ENCODE data around the gene SLC25A51.

- TF ChIP-seq TCF7L2 (IDR thresholded peaks at IDR 0.05; ENCODE audit: borderline replicate concordance, low read depth, low read length) (no peak), ZNF214 (tag by site-specific recombination; IDR thresholded peaks at IDR 0.05; ENCODE audit: borderline replicate concordance) (no peak), TRIM28 (IDR thresholded peaks at IDR 0.05; ENCODE audit: borderline replicate concordance, low read length) (no peak), ZNF394 (tag by site-specific recombination; IDR thresholded peaks at IDR 0.05; ENCODE audit: borderline replicate concordance) (no peak), IKZF3 (tag by site-specific recombination; IDR thresholded peaks at IDR 0.05) (no peak), PBX3 (CRISPR knock-in tag; IDR thresholded peaks at IDR 0.05) (no peak)
- TF ChIP-seq, protein P1, sequence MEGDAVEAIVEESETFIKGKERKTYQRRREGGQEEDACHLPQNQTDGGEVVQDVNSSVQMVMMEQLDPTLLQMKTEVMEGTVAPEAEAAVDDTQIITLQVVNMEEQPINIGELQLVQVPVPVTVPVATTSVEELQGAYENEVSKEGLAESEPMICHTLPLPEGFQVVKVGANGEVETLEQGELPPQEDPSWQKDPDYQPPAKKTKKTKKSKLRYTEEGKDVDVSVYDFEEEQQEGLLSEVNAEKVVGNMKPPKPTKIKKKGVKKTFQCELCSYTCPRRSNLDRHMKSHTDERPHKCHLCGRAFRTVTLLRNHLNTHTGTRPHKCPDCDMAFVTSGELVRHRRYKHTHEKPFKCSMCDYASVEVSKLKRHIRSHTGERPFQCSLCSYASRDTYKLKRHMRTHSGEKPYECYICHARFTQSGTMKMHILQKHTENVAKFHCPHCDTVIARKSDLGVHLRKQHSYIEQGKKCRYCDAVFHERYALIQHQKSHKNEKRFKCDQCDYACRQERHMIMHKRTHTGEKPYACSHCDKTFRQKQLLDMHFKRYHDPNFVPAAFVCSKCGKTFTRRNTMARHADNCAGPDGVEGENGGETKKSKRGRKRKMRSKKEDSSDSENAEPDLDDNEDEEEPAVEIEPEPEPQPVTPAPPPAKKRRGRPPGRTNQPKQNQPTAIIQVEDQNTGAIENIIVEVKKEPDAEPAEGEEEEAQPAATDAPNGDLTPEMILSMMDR (tag by site-specific recombination; IDR thresholded peaks at IDR 0.05), result no peak
Measured at GRCh38 chr9:37911271-37911681, 7.3 kb upstream of the SLC25A51 start.
